ENCODE measurements around the gene SPON1.
"Not testable (repeated sequence)": the region's sequence is repeated elsewhere in the genome, so short reads cannot be mapped to it uniquely, and the experiment has no call there.

The SPON1 gene

GRCh38 chr11:13984616-13985450 is 22.3 kb downstream of the SPON1 start:
- peak; percentile 71 for DNase-seq

- DNase-seq = not testable (repeated sequence)
These were observed 24.2 kb downstream of the SPON1 start for GRCh38 chr11:13986695-13987094.

GRCh38 chr11:13992158-13992856 is 29.8 kb downstream of the SPON1 start:
- DNase-seq = peak; percentile 22

GRCh38 chr11:13993096-13993765 is 30.7 kb downstream of the SPON1 start:
- DNase-seq = no peak

- DNase-seq = no peak
These were observed 35.4 kb downstream of the SPON1 start for GRCh38 chr11:13997881-13998280.

- no peak for DNase-seq
These were observed 37.2 kb downstream of the SPON1 start for GRCh38 chr11:13999704-14000103.

GRCh38 chr11:14001597-14001996 is 39.1 kb downstream of the SPON1 start:
- DNase-seq = no peak

- no peak for DNase-seq
These were observed 45.0 kb downstream of the SPON1 start for GRCh38 chr11:14007566-14007965.

- DNase-seq = no peak
These were observed 48.1 kb downstream of the SPON1 start for GRCh38 chr11:14010665-14011064.

GRCh38 chr11:14012846-14013245 is 50.3 kb downstream of the SPON1 start:
- DNase-seq = peak; percentile 26

GRCh38 chr11:14015711-14016110 is 53.2 kb downstream of the SPON1 start:
- peak; percentile 16 for DNase-seq

- DNase-seq = no peak
These were observed 55.9 kb downstream of the SPON1 start for GRCh38 chr11:14018441-14018840.

- DNase-seq = no peak
These were observed 59.2 kb downstream of the SPON1 start for GRCh38 chr11:14021738-14022137.

- no peak for DNase-seq
These were observed 59.7 kb downstream of the SPON1 start for GRCh38 chr11:14022251-14022650.

GRCh38 chr11:14022821-14023220 is 60.3 kb downstream of the SPON1 start:
- no peak for DNase-seq

GRCh38 chr11:14026961-14027360 is 64.4 kb downstream of the SPON1 start:
- DNase-seq = no peak

GRCh38 chr11:14027525-14027924 is 65.0 kb downstream of the SPON1 start:
- no peak for DNase-seq

GRCh38 chr11:14029440-14029839 is 66.9 kb downstream of the SPON1 start:
- no peak for DNase-seq

GRCh38 chr11:14029971-14030920 is 67.7 kb downstream of the SPON1 start:
- peak; percentile 2 for DNase-seq

- DNase-seq = not testable (repeated sequence)
These were observed 73.0 kb downstream of the SPON1 start for GRCh38 chr11:14035526-14035925.

GRCh38 chr11:14036469-14036868 is 73.9 kb downstream of the SPON1 start:
- DNase-seq = no peak

GRCh38 chr11:14041040-14041439 is 78.5 kb downstream of the SPON1 start:
- no peak for DNase-seq

- no peak for DNase-seq
These were observed 79.0 kb downstream of the SPON1 start for GRCh38 chr11:14041565-14041964.

Measured in fibroblast of skin of right quadriceps (primary cell).